Measurements from ENCODE around the gene SH3RF1. TPM values are rescaled to one million over a fixed set of nuclear protein-coding genes. Genes with fewer than 3 reads are reported as not detected.

The SH3RF1 gene
- total and polyA plus RNA-seq, 10 of the 15 experiments (the other 5 are each of a cell fraction or from before 2014, with no cell fraction given) = 4.5 to 22.5 (median 10.4) TPM

DNA sequence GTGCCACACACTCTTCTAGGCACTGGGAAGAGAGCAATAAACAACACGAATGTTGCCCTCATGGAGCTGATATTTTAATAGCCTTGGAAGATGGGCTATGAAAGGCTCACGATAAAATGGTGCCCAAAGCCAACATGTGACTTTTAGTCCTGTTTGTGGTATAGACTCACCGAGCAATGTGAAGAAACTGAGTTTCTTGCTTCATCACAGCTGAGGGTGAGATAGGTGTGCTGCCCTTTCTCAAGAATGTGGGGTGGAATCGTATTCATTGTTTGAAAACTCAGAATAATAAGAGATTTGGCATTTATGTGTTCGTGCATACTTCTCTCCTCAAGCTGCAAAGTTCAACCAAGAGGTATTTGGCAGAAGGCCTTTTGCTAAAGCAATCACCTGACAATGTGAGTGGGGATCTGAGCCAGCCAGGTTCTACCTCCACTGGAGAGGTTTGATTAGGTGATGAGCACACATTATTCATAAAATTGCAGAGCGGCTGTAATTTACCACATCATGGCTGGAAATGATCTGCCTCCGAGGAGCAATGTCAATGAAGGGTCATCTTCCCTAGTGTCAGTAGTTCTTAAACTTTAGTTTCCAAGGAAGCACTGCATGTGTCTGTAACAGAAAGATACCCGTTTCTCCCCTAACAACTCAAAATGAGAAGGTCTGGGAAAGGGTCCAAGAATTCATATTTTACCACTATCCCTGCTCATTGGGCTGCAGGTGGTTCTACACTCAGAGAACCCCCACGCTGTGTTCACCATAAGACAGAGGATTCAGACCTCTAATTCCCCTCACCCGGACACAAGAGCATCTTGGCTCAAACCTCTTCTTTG is 218.8 kb downstream of the SH3RF1 start:
- Histone ChIP-seq H3K27ac (ENCODE audit: control insufficient read depth, insufficient read depth) (no peak overlapping the region), H3K4me3 (no peak overlapping the region), H3K79me2 (ENCODE audit: control insufficient read depth, insufficient read depth, low read length) (no peaks in the 10 kb centered on the region), H3K9ac (ENCODE audit: control insufficient read depth, insufficient read depth, low read length) (no peak overlapping the region), H4K20me1 (ENCODE audit: control insufficient read depth, insufficient read depth) (no peaks in the 10 kb centered on the region), H3K4me1 (ENCODE audit: control insufficient read depth, insufficient read depth, low read length) (no peaks in the 10 kb centered on the region), H3K27me3 (replicated peaks in 1 of 2; ENCODE audit: control insufficient read depth in 2 of 2, insufficient read depth in 2 of 2, low read length in 1 of 2) (no peaks in the 10 kb centered on the region), H3K36me3 (ENCODE audit: control insufficient read depth in 2 of 2, insufficient read depth in 2 of 2, low read length in 1 of 2) (no peaks in the 10 kb centered on the region), H3K9me3 (replicated peaks; ENCODE audit: control insufficient read depth, insufficient read depth, low read length) (no peaks in the 10 kb centered on the region), H2AFZ (ENCODE audit: control insufficient read depth, low read depth, low read length) (no peak overlapping the region), H3K4me2 (ENCODE audit: control insufficient read depth, insufficient read depth) (no peak overlapping the region)
- ATAC-seq = no peak
- no peak for FAIRE-seq
- in situ Hi-C loops (cut with MboI) (no loop called here), intact Hi-C loops (cut with micrococcal nuclease; ENCODE audit: unreplicated experiment) (no loop called here)
- ChIA-PET CTCF (interaction anchor here (1.0 kb wide), 1 partner anchor 18 kb away, joined by 3 read pairs; no protein-coding TSS in a partner anchor), POLR2A (no interaction called here), SMC1A (ENCODE audit: uncharacterized antibody, unreplicated experiment) (interaction anchor here (2.0 kb wide), 1 partner anchor 47 kb away, joined by 4 read pairs; no protein-coding TSS in a partner anchor), RAD21 (ENCODE audit: unreplicated experiment) (no interaction called here)
- WGBS (ENCODE audit: insufficient coverage, insufficient replicate concordance, low lambda C conversion rate, missing lambda C conversion rate) = 44% methylated on average over 10 of the region's 10 CpGs
- TF ChIP-seq CBX3 (IDR thresholded peaks at IDR 0.05; ENCODE audit: borderline replicate concordance, low read depth) (no peak), KDM1A (IDR thresholded peaks at IDR 0.05; ENCODE audit: borderline replicate concordance) (no peak), ZSCAN29 (IDR thresholded peaks at IDR 0.05) (no peak), YBX1 (IDR thresholded peaks at IDR 0.05) (no peak), ATF7 (IDR thresholded peaks at IDR 0.05; ENCODE audit: low read depth) (no peak), EGR1 (IDR thresholded peaks at IDR 0.05; ENCODE audit: borderline replicate concordance in 1 of 2, low read depth in 2 of 2, low read length in 2 of 2) (no peak), CHD1 (IDR thresholded peaks at IDR 0.05; ENCODE audit: low read depth, low read length) (no peak), HSF1 (IDR thresholded peaks at IDR 0.05; ENCODE audit: low read depth, low read length) (no peak), TARDBP (IDR thresholded peaks at IDR 0.05; ENCODE audit: borderline replicate concordance) (no peak), NFIC (IDR thresholded peaks at IDR 0.05; ENCODE audit: low read depth, low read length) (no peak), ZNF622 (IDR thresholded peaks at IDR 0.05) (no peak), RCOR1 (conservative IDR thresholded peaks at IDR 0.05; ENCODE audit: low read depth, low read length) (no peak)
- BruUV-seq (replicated peaks) = no TSS peak
- no peak for DNase-seq (ENCODE audit: low read depth, low spot score)

Measured in GM12878 (cell line).